Activated naive CD4-positive, alpha-beta T cell treated with anti-CD3 and anti-CD28 coated beads, Interleukin-2, amount 50 U/mL, for 16 hours (primary cell): ENCODE data around the gene SHFL.

ENCODE experiments used
- DNase-seq: peaks from one replicate; pipeline ENCODE4 v3.0.0-alpha.2; 2020

SHFL gene

GRCh38 chr19:10085641-10086590, at the start of gene SHFL:
Gene SHFL (plus strand): TSS chr19:10086317. CDS start chr19:10086428, 111 bp downstream.
- peak; percentile 81 for DNase-seq

DNA sequence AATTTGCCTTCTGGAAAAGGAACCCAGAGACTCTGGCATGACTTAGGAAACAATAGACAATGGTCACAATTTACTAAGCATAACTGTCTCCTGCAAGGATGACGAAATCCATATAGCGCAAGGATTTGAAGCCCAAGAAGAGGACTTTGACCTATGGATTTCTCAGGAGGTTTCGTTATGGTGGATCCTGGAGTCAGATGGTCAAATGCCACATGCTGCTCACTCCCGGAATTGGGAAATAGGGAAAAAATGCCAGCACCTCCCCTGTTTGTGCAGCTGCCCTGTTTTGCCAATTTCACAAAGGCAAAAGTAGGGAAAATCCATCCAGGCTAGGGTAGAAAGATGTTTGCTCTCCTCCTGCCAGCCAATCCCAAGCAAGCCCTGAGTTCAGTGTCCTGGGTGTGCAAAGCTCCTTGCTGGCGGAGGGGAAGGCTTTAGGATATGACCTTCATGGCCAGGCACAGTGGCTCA, 49.5 kb upstream of the SHFL start:
- no peak for DNase-seq

DNA sequence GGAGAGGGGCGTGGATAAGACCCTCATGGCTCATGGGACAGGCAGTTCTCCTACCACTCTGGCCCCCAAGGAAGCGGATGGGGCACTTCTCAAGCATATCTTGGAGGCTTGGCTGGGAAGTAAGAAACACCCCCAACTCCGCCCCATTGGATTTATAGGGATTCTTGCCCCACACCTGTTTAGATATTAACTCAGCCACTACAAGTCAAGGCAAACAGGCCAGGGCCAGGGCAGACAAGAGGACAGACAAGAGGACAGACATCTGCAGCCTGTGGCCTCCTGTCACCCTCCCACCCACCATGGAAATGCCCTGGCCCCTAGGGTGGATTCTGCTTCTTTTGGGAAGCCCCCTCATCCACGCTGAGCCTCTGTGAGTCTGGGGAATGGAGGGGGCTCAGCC, 48.8 kb upstream of the SHFL start:
- DNase-seq = no peak

GRCh38 chr19:10037809-10038208, 48.3 kb upstream of the SHFL start:
- no peak for DNase-seq

DNA sequence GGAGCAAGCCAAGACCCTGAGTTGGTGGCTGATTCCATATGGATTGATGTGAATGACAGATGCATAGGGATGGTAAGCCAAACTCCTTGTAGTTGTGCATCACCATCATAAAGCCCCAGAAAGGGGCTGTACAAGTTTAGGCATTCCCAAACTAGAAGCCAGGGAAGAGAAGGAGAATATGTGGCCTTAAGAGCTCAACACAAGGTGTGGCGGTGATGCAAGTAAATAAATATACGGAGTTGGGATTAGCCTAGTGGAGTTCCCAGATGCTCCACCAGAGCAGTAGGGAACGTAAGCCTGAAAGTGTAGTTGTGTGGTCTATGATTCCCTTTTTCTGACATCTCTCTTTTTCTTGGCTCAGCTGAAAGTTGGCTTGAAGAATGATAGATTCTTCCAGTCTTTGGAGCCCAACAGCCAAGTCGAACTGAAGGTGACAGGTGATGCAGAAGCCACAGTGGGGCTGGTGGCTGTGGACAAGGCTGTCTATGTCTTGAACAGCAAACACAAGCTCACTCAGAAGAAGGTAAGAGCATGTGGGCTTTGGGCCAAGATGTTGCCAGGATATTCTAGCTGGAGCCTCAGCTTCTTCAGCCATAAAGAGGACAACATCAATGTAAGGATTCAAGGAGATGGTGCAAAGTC, 42.7 kb upstream of the SHFL start:
- DNase-seq = no peak

DNA sequence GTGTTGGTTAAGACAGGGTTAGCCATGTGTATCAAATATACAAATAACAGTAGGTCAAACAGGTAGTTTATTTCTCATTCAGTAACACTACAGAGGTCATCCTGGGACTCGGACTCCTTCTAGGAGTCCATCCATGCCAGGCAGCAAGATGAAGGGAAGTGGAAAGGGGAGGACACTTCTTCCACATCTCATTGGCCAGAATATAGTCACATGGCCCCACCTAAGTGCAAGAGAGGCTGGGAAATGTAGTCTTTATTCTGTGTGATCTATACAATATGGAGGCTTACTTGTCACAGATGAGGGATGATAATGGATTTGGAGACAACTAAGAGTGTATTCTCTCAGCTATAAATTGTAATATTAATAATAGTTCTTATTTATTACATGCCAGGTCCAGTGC, 41.7 kb upstream of the SHFL start:
- no peak for DNase-seq

DNA sequence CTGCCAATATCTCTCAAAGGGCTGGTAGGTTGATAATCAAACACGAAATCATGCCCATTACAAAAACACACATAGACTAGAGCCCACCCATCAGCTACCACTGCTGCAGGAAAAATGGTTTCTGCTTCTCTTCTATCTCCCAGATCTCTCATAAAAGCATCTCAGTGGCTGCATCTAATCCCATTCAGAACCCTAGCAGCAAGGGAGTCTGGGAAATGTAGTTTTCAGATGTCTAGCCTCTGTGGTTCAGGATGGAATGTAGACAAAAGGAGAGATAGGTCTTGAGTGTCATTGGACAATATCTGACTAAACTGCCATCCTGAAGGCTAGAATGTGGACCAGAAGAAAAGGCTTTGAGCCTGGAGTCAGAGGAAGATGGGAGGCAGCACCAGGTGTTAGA, 40.7 kb upstream of the SHFL start:
- no peak for DNase-seq

GRCh38 chr19:10049626-10050025, 36.5 kb upstream of the SHFL start:
- no peak for DNase-seq

DNA sequence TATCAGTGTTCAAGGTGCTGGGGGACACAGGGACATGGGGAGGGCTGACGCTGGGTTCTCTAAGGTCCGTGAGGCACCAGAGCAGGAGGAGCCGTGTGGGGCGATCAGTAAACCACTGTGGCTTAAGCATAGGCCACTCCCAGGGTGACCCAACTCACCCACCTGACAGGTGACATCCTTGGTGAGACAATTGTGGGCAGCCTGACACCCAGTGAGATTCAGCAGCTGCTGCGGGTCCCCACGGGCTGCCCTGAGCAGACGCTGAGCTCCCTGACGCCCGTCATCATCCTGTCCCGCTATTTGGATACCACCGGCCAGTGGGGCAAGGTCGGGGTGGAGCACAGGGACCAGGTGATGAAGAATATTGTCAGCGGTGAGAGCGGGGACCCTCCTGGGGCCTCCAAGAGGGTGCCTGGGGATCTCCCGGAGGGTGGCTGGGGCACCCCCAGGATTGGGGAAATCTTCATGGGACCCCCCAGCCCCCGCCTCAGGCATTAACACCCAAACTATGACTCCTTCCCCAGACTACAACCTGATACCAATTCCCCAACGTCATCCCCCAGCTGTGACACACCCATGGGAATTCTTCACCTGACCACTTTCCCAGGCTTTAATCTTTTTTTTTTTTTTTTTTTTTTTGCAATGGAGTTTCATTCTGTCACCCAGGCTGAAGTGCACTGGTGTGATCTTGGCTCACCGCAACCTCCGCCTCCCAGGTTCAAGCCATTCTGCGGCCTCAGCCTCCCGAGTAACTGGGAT, 33.3 kb upstream of the SHFL start:
- no peak for DNase-seq

DNA sequence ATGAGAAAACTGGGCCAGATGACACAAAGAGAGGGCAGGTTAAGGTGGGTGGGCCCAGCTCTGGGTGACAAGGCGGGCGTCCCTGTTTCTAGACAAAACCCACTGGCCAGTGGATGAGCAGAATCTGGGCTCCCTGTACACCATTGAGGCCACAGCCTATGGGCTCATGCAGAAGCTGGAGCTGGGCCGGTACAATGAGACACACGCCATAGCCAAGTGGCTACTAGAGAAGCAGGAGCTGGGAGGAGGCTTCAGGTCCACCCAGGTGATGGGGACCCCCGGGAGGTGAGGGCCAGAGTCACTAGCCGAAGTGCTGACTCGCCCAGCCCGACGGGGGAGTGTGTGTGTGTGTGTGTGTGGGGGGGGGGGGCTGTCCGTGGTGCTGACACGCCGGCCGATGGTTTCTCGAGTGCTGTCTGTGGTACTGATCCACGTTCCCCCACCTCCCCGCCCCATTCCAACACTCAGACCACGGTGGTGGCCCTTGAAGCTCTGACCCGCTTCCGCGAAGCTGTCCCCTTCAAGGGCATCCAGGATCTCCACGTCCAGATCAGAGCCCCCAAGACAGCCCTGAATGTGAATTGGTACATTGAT, 24.3 kb upstream of the SHFL start:
- DNase-seq = no peak

DNA sequence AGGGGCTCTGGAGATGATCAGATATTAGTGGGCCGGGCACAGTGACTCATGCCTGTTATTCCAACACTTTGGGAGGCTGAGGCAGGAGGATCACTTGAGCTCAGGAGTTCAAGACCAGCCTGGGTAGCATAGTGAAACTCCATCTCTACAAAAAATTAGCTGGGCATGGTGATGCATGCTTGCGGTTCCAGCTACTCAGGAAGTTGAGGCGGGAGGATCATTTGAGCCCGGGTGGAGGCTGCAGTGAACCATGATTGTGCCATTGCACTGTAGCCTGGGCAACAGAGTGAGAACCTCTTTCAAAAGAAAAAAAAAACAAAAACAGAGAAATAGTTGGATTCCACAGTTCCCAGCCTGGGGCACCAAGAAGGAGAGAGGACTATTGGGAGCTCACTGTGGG, 17.9 kb upstream of the SHFL start:
- DNase-seq = no peak

DNA sequence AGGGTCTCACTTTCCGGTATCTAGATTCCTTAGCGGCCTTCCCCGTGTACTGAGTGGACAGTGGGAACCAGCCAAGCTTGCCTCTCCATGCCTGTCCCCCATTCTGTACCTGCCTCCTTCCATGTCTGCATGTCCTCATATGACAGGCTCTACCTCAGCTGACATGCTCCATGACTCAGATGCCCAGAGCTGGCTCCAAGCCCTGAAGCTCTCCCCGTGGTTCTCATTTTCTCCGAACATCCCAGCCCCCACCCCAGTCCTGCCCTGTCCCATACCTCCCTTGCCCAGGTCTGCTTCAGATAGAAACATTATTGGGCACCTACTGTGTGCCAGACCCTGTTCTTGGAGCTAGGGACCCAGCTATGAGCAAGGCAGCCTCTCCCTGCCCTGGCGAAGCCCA, 17.1 kb upstream of the SHFL start:
- no peak for DNase-seq

- no peak for DNase-seq
These were observed 15.2 kb upstream of the SHFL start for GRCh38 chr19:10070730-10071446.

DNA sequence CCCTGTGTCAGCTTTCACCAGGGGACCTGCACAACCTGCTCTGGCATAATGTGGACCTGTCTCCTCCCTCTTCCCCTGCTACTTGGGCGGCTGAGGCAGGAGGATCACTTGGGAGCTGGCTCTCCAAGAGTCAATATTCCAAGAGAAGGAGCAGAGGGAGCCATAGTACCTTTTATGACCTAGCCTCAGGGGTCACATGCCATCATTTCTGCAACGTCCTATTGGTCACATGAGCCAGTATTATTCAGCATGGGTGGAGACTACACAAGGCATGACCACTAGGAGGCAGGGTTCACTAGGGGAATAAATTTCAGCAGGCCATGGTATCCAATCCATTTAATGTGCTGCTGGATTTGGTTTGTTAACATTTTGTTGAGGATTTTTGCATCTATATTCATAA, 12.0 kb upstream of the SHFL start:
- DNase-seq = peak; percentile 49

DNA sequence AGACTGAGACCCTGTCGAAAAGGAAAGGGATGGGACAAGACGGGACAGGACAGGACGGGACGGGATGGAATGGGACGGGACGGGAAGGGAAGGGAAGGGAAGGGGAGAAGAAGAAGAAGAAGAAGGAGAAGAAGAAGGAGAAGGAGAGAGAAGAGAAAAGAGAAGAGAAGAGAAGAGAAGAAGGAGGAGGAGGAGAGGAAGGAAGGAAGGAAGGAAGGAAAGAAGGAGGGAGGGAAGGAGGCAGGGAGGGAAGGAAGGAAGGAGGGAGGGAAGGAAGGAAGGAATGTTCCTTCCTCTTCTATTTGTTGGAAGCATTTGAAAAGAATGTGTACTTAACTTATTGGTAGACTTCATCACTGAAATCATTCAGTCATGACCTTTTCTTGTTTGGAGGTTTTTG, 9.6 kb upstream of the SHFL start:
- DNase-seq = no peak

DNA sequence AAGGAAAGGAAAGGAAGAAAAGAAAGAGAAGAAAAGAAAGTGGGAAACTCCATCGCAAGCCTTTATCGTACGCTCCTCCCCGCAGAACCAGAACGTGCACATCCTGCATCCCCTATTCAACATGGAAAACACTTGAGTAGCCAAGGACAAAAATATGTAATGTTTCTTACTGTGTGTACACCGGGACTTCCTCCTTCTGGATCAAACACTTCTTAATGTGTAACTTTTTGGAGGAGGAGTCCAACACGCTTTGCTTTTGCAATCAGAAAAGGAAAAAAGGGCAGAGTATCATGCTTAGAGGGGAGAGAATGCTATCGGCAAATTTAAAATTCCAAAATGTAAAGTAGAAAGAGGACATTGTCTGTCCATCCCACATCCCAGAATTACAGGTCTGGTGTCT, 7.8 kb upstream of the SHFL start:
- DNase-seq = no peak

DNA sequence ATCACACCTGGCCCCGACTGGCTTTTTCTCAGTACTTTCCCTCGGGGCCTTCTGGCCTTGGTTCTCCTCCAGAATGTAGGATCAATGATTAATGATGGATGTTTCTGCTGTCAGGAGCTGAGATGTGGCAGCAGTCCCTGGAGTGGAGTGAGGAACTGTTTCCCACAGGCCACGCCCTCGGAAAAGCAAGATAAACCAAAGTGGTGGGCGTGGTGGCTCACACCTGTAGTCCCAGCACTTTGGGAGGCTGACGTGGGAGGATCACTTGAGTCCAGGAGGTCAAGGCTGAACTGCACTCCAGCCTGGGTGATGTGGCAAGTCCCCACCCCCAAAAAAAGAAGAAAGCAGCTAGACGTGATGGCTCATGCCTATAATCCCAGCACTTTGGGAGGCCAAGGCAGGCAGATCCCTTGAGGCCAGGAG, 7.1 kb upstream of the SHFL start:
- no peak for DNase-seq

GRCh38 chr19:10083911-10084310, 2.2 kb upstream of the SHFL start:
- DNase-seq = no peak

DNA sequence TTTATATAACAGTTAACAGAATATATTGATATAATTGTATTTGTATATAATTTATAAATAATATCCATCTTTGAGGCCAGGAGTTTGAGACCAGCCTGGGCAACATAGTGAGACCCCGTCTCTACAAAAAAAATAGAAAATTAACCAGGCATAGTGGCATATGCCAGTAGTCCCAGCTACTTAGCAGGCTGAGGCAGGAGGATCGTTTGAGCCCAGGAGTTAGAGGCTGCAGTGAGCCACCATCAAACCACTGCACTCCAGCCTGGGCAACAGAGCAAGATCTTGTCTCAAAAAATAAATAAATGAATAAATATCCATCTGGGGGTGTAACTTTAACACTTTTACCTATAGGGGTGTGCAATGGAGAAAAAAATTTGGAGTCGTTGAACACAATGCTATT, 1.3 kb upstream of the SHFL start:
- no peak for DNase-seq

DNA sequence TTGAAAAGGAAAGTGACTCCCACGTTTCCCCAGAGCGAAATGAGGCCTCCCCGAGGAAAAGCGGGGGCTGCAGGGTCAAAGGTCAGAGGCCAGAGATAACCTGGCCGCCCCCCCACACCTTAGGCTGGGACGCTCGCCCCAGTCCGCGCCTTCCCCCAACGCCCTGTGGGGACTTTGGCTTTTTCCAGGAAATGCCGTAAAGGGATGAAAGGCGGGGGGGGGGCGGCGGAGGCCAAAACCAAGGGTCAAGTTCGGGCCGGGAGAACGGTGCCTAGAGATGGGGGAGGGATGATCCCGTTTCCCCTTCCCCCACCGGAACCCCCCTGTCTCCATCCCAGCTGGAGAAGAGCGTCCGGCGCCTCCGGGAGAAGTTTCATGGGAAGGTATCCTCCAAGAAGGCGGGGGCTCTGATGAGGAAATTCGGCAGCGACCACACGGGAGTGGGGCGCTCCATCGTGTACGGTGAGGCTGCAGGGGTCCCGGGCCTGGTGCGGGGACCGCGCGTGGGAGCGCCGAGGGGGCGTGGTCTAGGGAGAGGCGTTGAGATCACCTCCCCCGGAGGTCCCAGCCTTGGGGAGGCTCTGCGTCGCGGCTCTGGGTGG, 575 bp downstream of the SHFL start:
- peak; percentile 48 for DNase-seq

- no peak for DNase-seq
These were observed 1.4 kb downstream of the SHFL start for GRCh38 chr19:10087296-10088061.
